HFFc6 (cell line): ENCODE measurements around the gene NRL. TPM values are rescaled to one million over a fixed set of nuclear protein-coding genes. Genes with fewer than 3 reads are reported as not detected.
A peak's percentile ranks its signal among the peaks of the same experiment; 100 is the strongest.
"Not testable (repeated sequence)": the region's sequence is repeated elsewhere in the genome, so short reads cannot be mapped to it uniquely, and the experiment has no call there.

ENCODE experiments used
- DNase-seq: peaks from one replicate; pipeline ENCODE4 v3.0.0-alpha.2; 2018
- H3K27ac Mint-ChIP-seq: 2 replicates; pipeline ENCODE4 v1.8.0; 2020; ENCODE audit warnings: mild to moderate bottlenecking, mixed read lengths
- H3K27me3 Mint-ChIP-seq: 2 replicates; pipeline ENCODE4 v1.8.0; 2021; ENCODE audit warnings: mild to moderate bottlenecking, moderate library complexity, mixed read lengths; ENCODE audit not compliant: insufficient read depth
- H3K36me3 Mint-ChIP-seq: 2 replicates; pipeline ENCODE4 v1.8.0; 2021; ENCODE audit warnings: low read depth, mixed read lengths
- H3K4me1 Mint-ChIP-seq: 2 replicates; pipeline ENCODE4 v1.8.0; 2020; ENCODE audit warnings: low read depth, mixed read lengths
- H3K4me3 Mint-ChIP-seq: 2 replicates; pipeline ENCODE4 v1.8.0; 2020; ENCODE audit warnings: mild to moderate bottlenecking, moderate library complexity, mixed read lengths
- H3K9me3 Mint-ChIP-seq: 2 replicates; pipeline ENCODE4 v1.8.0; 2020; ENCODE audit warnings: mild to moderate bottlenecking, mixed read lengths
- CTCF ChIP-seq: fragments of 200-600 bp; sonication (generic); IDR thresholded peaks from 2 replicates; pipeline ENCODE4 v1.5.0; 2021; ENCODE audit warnings: antibody characterized with exemption, mild to moderate bottlenecking
- microRNA-seq: library from miRNA; unstranded; fragments of <30 nt; microRNA quantifications from one replicate; pipeline ENCODE4, GENCODE V29; 2019
- total RNA-seq, 6 experiments: library from RNA; stranded (reverse); fragmentation: NEBNext Ultra II Directional; extraction: Animal tissue kit (Norgen Biotek cat#: 25700); gene quantifications; 2 replicates in 1 of 6; 3 replicates in 5 of 6; pipeline ENCODE4 v1.2.3, GENCODE V29; 2021

The NRL gene
- total RNA-seq, 6 experiments from 2014 or later = 0.26 to 0.85 (median 0.49) TPM

DNA sequence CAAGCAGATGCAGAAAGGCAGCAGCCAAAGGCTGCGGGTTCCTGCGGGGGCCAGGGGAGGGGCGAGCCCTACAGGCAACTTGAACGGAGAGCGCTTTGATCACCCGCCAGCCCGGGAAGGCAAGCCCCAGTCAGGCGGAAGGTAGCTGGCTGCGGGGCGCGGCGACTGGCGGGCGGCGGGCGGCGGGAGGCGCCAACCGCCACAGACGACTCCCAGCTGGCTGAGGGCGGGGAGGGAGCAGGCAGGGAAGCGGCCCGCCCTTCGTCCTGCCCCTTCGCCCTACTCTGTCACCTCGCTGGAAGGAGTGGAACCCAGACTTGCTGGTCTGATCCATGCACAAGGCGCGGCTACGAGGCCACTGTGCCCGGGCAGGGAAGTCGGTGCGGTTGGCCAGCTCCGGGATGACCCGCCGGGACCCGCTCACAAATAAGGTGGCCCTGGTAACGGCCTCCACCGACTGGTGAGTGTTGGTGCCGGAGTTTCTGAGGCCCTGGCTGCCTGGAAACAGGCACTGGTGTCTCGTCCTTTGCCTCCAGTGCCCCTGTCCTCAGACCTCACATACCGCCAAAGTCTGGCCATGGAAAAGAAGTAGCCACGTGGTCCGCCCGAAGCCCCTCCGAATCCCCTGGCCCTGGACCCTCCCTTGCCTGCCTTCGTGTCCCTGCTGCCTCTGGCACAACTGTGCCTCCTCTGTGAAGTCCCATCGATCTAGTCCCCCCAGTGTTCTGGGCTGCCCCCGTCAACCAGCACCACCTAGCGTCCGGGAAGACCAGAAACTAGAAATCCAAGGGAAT is 78.4 kb downstream of the NRL start:
- peak overlapping the region; percentile 94 for H3K4me3 Mint-ChIP-seq
- peak overlapping the region; percentile 88 for H3K27ac Mint-ChIP-seq
- peak; percentile 54 for DNase-seq
- peak; percentile 82 for TF ChIP-seq CTCF
- H3K27me3 Mint-ChIP-seq = peaks cover 11% of the 10 kb centered on the region
- H3K4me1 Mint-ChIP-seq = peaks cover 17% of the 10 kb centered on the region
- peaks cover 4% of the 10 kb centered on the region; the same call in 1 of the 2 replicates for H3K36me3 Mint-ChIP-seq
- peaks cover 18% of the 10 kb centered on the region for H3K9me3 Mint-ChIP-seq

GRCh38 chr14:24035769-24036168 is 79.0 kb downstream of the NRL start:
- peak overlapping the region; percentile 61 for H3K27ac Mint-ChIP-seq
- H3K27me3 Mint-ChIP-seq = peaks cover 10% of the 10 kb centered on the region
- H3K9me3 Mint-ChIP-seq = peaks cover 24% of the 10 kb centered on the region
- H3K4me1 Mint-ChIP-seq = peaks cover 17% of the 10 kb centered on the region
- DNase-seq, H3K36me3 Mint-ChIP-seq: not testable (repeated sequence)
- H3K4me3 Mint-ChIP-seq = peak overlapping the region; percentile 94

DNA sequence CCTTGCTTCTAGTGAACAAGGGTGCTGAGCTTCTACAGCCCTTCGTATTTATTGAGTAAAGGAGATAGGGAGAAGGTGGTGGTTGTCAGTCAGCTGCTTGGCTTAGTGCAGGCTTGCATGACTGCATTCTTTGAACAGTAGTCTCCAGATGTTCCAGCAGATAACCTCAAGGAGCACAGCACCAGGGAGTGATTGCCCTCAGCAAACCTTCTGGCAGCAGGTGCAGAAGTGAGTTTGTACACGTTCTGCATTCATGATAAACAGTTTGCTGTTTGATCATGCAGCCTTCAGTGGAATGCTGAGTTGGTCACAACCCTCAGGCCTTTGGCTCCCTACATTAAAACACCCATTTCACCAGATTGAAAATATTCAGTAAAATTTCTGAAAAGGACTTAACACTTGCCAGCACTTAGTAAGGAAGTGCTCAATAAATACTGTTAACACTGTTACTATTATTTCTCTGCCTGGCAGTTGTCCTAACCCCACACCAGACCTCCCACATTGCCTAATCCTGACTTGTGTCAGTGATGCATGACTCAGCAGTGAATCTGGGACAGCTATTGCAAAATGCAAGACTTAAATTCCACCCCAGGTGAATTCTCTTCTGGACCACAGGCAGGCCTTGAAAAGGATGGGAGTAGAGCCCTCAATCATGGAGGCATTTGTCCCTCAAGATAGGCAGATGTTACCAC is 81.9 kb downstream of the NRL start:
- Mint-ChIP-seq H3K36me3 (peaks cover 4% of the 10 kb centered on the region; the same call in 1 of the 2 replicates), H3K4me3 (no peak overlapping the region), H3K27me3 (peaks cover 10% of the 10 kb centered on the region), H3K27ac (no peak overlapping the region), H3K9me3 (peaks cover 26% of the 10 kb centered on the region), H3K4me1 (peaks cover 17% of the 10 kb centered on the region)
- TF ChIP-seq CTCF = no peak
- DNase-seq = peak; percentile 65

GRCh38 chr14:24031331-24031730 is 83.4 kb downstream of the NRL start:
- peaks cover 26% of the 10 kb centered on the region for H3K9me3 Mint-ChIP-seq
- peaks cover 18% of the 10 kb centered on the region; the same call in 1 of the 2 replicates for H3K27me3 Mint-ChIP-seq
- H3K4me3 Mint-ChIP-seq = not testable (repeated sequence)

DNA sequence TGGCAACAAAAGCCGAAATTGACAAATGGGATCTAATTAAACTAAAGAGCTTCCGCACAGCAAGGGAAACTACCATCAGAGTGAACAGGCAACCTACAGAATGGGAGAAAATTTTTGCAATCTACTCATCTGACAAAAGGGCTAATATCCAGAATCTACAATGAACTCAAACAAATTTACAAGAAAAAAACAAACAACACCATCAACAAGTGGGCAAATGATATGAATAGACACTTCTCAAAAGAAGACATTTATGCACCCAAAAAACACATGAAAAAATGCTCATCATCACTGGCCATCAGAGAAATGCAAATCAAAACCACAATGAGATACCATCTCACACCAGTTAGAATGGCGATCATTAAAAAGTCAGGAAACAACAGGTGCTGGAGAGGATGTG is 85.1 kb downstream of the NRL start:
- H3K4me1 Mint-ChIP-seq, DNase-seq, H3K36me3 Mint-ChIP-seq, H3K4me3 Mint-ChIP-seq, H3K27ac Mint-ChIP-seq: not testable (repeated sequence)
- Mint-ChIP-seq H3K9me3 (peaks cover 26% of the 10 kb centered on the region), H3K27me3 (peaks cover 24% of the 10 kb centered on the region)

More at GRCh38 chr14:24031331-24031730, 83.4 kb downstream of the NRL start:
- H3K36me3 Mint-ChIP-seq, H3K4me1 Mint-ChIP-seq, H3K27ac Mint-ChIP-seq, DNase-seq: not testable (repeated sequence)

Small RNA genes within 50 kb of the gene (microRNA-seq; reads per million reads assigned to microRNA genes)
- not detected for gene MIR7703

Other genes with a start within 250 kb of the NRL start
- gene DHRS4, start 161.2 kb downstream of the NRL start, total RNA-seq = 10 to 100 TPM; 19.8 to 30.7 (median 24.9) TPM
- gene DHRS4L2, start 126.0 kb downstream of the NRL start, total RNA-seq = 10 to 100 TPM; 18.8 to 25.4 (median 23.5) TPM
- not detected for gene CARMIL3, start 62.9 kb downstream of the NRL start, total RNA-seq
- gene CPNE6, start 43.4 kb downstream of the NRL start, total RNA-seq = not detected
- gene PCK2, start 20.6 kb downstream of the NRL start, total RNA-seq = 10 to 100 TPM; 19.9 to 27.6 (median 24.0) TPM
- 10 to 100 TPM; 28.1 to 36.3 (median 32.1) TPM for gene DCAF11, start 172 bp downstream of the NRL start, total RNA-seq
- gene FITM1, start 15.7 kb upstream of the NRL start, total RNA-seq = not detected
- 100 to 1,000 TPM in 4 of 6 experiments, 10 to 100 TPM in 2; 88.4 to 120 (median 113) TPM for gene PSME1, start 21.2 kb upstream of the NRL start, total RNA-seq
- gene EMC9, start 26.6 kb upstream of the NRL start, total RNA-seq = 10 to 100 TPM; 13.2 to 17.0 (median 15.3) TPM
- 100 to 1,000 TPM; 108 to 143 (median 136) TPM for gene PSME2, start 31.7 kb upstream of the NRL start, total RNA-seq
- 10 to 100 TPM; 38.5 to 53.6 (median 47.2) TPM for gene RNF31, start 32.5 kb upstream of the NRL start, total RNA-seq
- gene IRF9, start 46.3 kb upstream of the NRL start, total RNA-seq = 10 to 100 TPM; 23.6 to 38.8 (median 32.3) TPM
- gene REC8, start 57.1 kb upstream of the NRL start, total RNA-seq = 1 to 10 TPM; 2.9 to 3.9 (median 3.2) TPM
- gene IPO4, start 73.9 kb upstream of the NRL start, total RNA-seq = 10 to 100 TPM; 70.4 to 85.2 (median 79.4) TPM
- gene TM9SF1, start 80.5 kb upstream of the NRL start, total RNA-seq = 10 to 100 TPM; 68.1 to 80.4 (median 71.0) TPM
- under 1 TPM in 2 of 6 experiments, not detected in 4; 0.16 to 0.45 TPM for gene TSSK4, start 90.7 kb upstream of the NRL start, total RNA-seq
- 10 to 100 TPM; 32.4 to 41.1 (median 38.8) TPM for gene CHMP4A, start 98.5 kb upstream of the NRL start, total RNA-seq
- gene MDP1, start 101.1 kb upstream of the NRL start, total RNA-seq = 10 to 100 TPM in 5 of 6 experiments, 1 to 10 TPM in 1; 9.8 to 14.4 (median 12.3) TPM
- 100 to 1,000 TPM; 309 to 401 (median 372) TPM for gene NEDD8, start 117.4 kb upstream of the NRL start, total RNA-seq
- gene GMPR2, start 118.0 kb upstream of the NRL start, total RNA-seq = 10 to 100 TPM; 70.6 to 76.7 (median 73.6) TPM
- 10 to 100 TPM; 54.2 to 73.4 (median 67.5) TPM for gene TINF2, start 127.7 kb upstream of the NRL start, total RNA-seq
- 1 to 10 TPM in 5 of 6 experiments, under 1 TPM in 1; 0.97 to 2.9 (median 1.3) TPM for gene TGM1, start 148.2 kb upstream of the NRL start, total RNA-seq
- 10 to 100 TPM; 25.4 to 31.4 (median 27.3) TPM for gene RABGGTA, start 156.6 kb upstream of the NRL start, total RNA-seq
- 10 to 100 TPM; 32.9 to 42.2 (median 39.1) TPM for gene DHRS1, start 184.8 kb upstream of the NRL start, total RNA-seq
- gene NOP9, start 184.9 kb upstream of the NRL start, total RNA-seq = 10 to 100 TPM; 25.4 to 31.1 (median 28.1) TPM
- gene CIDEB, start 193.0 kb upstream of the NRL start, total RNA-seq = under 1 TPM in 5 of 6 experiments, not detected in 1; 0.17 to 0.40 (median 0.20) TPM
- gene LTB4R2, start 195.2 kb upstream of the NRL start, total RNA-seq = 1 to 10 TPM; 2.2 to 3.0 (median 2.3) TPM
- 1 to 10 TPM; 1.5 to 2.9 (median 1.9) TPM for gene LTB4R, start 196.6 kb upstream of the NRL start, total RNA-seq
- gene ADCY4, start 220.1 kb upstream of the NRL start, total RNA-seq = under 1 TPM in 3 of 6 experiments, not detected in 3; 0.25 to 0.41 (median 0.34) TPM
- gene RIPK3, start 225.0 kb upstream of the NRL start, total RNA-seq = not detected